LNCaP clone FGC (cell line): ENCODE data around the gene CTSH.

Experiments used
- DNase-seq: peaks from one replicate; pipeline ENCODE4 v3.0.0-alpha.2; 2011; ENCODE audit warnings: low read depth
- H3K4me3 ChIP-seq: 2 replicates; pipeline ENCODE4 v1.5.1; 2011; ENCODE audit warnings: mild to moderate bottlenecking, low read depth, low read length, control low read depth
- TF ChIP-seq, protein P1 (sequence below): IDR thresholded peaks from 2 replicates; pipeline ENCODE4 v1.5.1; 2012; ENCODE audit warnings: mild to moderate bottlenecking; ENCODE audit not compliant: control insufficient read depth, insufficient read depth; ENCODE audit errors: extremely low read depth

The CTSH gene

DNA sequence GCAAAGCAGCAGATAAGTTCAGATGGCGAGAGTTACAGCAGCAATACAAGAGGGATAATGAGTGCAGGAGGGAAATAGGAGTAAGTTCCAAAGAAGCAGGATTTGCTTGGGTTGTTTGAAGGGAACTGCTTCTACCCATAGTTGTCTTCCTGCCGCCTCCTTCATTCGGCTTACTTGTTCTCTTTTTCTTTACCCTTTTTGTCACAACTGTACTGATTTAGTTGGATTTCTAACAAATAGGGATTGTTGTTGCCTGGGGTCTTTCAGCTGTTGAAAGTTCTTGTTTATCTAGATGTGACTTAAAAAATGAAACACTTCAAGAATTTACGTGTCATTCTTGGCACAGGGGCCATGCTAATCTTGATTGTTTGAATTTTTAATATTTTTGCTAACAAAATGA lies 46.3 kb downstream of the CTSH start:
- TF ChIP-seq, protein P1, sequence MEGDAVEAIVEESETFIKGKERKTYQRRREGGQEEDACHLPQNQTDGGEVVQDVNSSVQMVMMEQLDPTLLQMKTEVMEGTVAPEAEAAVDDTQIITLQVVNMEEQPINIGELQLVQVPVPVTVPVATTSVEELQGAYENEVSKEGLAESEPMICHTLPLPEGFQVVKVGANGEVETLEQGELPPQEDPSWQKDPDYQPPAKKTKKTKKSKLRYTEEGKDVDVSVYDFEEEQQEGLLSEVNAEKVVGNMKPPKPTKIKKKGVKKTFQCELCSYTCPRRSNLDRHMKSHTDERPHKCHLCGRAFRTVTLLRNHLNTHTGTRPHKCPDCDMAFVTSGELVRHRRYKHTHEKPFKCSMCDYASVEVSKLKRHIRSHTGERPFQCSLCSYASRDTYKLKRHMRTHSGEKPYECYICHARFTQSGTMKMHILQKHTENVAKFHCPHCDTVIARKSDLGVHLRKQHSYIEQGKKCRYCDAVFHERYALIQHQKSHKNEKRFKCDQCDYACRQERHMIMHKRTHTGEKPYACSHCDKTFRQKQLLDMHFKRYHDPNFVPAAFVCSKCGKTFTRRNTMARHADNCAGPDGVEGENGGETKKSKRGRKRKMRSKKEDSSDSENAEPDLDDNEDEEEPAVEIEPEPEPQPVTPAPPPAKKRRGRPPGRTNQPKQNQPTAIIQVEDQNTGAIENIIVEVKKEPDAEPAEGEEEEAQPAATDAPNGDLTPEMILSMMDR = no peak
- DNase-seq = no peak
- no peak overlapping the region for H3K4me3 ChIP-seq

DNA sequence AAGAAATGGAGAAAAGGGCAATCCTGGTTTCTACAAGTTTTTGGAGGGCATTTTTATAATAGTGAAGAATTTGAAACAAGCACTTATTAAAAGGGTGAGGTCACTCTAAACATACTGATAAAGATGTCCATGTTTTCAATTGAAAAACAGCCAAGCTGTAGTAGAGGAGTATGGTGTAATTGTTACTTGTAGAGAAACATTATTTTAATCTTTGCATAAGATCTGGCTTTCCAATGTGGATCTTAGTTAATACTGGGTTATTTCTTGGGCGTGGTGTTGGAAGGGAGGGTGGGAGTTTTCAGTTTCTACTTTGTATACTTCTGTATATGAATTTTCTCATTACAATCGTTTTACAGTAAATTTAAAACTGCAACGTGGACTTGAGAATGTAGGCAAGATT lies 49.4 kb downstream of the CTSH start:
- TF ChIP-seq, protein P1 = no peak
- no peak for DNase-seq
- H3K4me3 ChIP-seq = no peak overlapping the region

DNA sequence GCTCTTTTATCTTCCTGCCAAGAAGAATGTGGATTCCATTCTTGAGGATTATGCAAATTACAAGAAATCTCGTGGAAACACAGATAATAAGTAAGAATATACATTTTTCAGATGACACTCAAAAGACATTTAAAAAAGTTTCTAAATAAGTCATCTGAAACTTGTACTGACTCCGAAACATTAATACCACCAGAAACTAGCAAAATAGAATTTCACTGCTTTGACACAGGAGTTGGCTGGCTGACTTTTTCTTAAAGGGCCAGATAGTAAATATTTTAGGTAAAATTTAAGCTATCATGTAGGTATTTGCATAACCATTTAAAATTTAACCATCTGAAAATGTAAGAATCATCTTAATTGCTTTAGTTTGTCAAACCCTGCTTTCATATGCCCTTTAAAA lies 51.3 kb downstream of the CTSH start:
- no peak overlapping the region for H3K4me3 ChIP-seq
- TF ChIP-seq, protein P1 = no peak
- DNase-seq = no peak

DNA sequence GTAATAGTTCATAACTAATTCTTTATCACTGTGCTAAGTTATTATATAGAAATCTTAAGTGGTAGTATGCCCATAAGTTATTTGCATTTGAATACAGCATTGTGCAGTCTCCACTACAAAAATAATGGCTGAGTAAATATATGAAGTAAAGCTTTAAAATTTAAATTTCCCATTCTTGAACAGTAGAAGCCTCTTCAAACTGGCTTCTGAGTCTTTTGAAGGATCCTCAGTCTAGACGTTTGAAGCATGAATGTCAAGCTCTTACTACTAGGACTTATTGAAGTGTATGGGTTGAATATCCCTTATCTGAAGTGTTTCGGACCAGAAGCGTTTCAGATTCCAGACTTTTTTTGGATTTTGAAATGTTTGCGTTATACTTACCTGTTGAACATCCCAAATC lies 55.8 kb downstream of the CTSH start:
- H3K4me3 ChIP-seq = no peak overlapping the region
- TF ChIP-seq, protein P1 = no peak
- DNase-seq = no peak

DNA sequence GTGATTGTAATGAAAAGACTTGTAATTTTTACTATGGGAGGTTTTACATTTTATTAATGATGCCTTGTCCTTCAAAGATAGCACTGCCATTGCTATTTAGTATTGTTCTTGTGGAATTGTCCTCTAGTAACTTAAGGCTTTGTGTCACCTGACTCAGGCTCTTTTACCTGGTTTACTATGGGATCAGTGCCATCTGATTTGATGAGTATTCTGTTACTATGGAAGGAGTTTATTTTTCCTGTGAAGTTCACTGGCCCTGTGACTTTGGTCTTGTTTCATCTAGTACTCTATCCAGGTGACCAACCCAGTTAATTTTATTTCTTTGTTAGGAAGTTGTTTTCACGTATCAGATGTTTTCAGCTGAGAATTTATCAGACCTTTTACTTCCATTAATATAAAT lies 63.2 kb downstream of the CTSH start:
- H3K4me3 ChIP-seq = no peak overlapping the region
- DNase-seq = no peak
- TF ChIP-seq, protein P1 = no peak

DNA sequence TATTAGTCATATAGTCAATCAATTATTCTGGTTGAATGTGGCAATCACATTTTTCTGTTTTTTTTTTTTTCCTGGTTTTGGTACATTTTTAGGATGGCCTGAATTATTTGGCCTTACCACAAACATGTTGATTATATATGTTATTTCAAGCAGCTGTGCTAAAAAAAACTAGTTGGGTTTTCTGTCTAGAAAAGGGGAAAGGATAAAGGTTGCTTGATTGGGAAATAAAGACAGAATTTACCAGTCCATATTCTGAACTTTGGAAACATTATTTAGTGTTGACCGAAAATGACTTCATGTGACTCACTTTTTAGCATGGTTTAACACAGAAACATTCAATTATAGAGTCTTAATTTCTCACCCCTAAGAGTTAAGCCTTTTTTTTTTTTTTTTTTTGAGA lies 64.0 kb downstream of the CTSH start:
- H3K4me3 ChIP-seq = no peak overlapping the region
- TF ChIP-seq, protein P1 = no peak
- no peak for DNase-seq

DNA sequence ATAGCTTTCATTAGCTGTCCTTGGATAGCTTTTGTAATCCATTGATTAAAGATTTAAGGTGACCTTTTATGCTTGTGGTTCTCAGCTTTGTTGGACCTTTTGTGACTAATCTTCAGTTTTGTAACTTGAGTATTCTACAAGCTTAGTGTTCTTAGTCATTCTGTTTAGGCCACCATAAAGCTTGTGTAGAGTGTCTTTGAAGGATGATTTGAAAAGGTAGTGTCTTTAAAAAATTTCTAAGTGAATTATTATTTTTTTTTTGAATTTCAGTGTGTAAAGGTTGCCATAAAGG lies 64.7 kb downstream of the CTSH start:
- DNase-seq = no peak
- TF ChIP-seq, protein P1 = no peak
- H3K4me3 ChIP-seq = no peak overlapping the region
